GM12878 (cell line): ENCODE results near the gene NAP1L4. TPM values are rescaled to one million over a fixed set of nuclear protein-coding genes. Genes with fewer than 3 reads are reported as not detected.

ENCODE experiments used
- ATAC-seq: fragments of 200-7000 bp; cut with Tn5 transposase; 3 replicates; pipeline ENCODE4 v1.9.1; 2020; ENCODE audit warnings: mild to moderate bottlenecking, moderate library complexity
- BruUV-seq: library from RNA; stranded (reverse); fragments of 400-500 nt; replicated peaks from 2 replicates; lab custom pipeline; 2021; lab: Mats Ljungman, UMichigan
- CTCF ChIA-PET: fragments of 300-600 bp; sonication (Branson Sonifier 250); formaldehyde crosslinking; extraction: SDS; loops from one replicate; lab custom pipeline; 2021; ENCODE audit warnings: inconsistent platforms; lab: Yijun Ruan, JAX
- POLR2A ChIA-PET: fragments of 350-600 bp; formaldehyde crosslinking; extraction: SDS; loops from one replicate; lab custom pipeline; 2021; ENCODE audit warnings: inconsistent platforms; lab: Charles Lee
- RAD21 ChIA-PET: fragments of 300-600 bp; sonication (Branson Sonifier 250); formaldehyde crosslinking; loops from one replicate; lab custom pipeline; 2023; ENCODE audit warnings: antibody characterized with exemption; ENCODE audit not compliant: unreplicated experiment; lab: Charles Lee
- SMC1A ChIA-PET: fragments of 300-600 bp; sonication (Branson Sonifier 250); formaldehyde crosslinking; loops from one replicate; lab custom pipeline; 2023; ENCODE audit not compliant: unreplicated experiment, uncharacterized antibody; lab: Charles Lee
- DNase-seq: peaks from one replicate; pipeline ENCODE4 v3.0.0-alpha.2; 2011; ENCODE audit warnings: low read depth, low spot score
- FAIRE-seq: peaks from 3 replicates; lab custom pipeline; 2011; peaks lifted over from hg19 to GRCh38; lab: Jason Lieb, UNC
- H2AFZ ChIP-seq: 2 replicates; pipeline ENCODE4 v1.6.0; 2011; ENCODE audit warnings: low read depth, low read length, control low read depth; ENCODE audit not compliant: control insufficient read depth
- H3K27ac ChIP-seq: 2 replicates; pipeline ENCODE4 v1.5.1; 2011; ENCODE audit warnings: control low read depth; ENCODE audit not compliant: control insufficient read depth, insufficient read depth
- H3K27me3 ChIP-seq, 2 experiments: replicated peaks in 1 of 2; 2 replicates each; pipeline versions ENCODE4 v1.6.0 to v1.6.1; 2011; ENCODE audit warnings: low read length in 1 of 2; ENCODE audit not compliant: control insufficient read depth in 2 of 2, insufficient read depth in 2 of 2
- H3K36me3 ChIP-seq, 2 experiments: 2 replicates each; pipeline ENCODE4 v1.5.1; 2011; ENCODE audit warnings: low read length in 1 of 2; ENCODE audit not compliant: control insufficient read depth in 2 of 2, insufficient read depth in 2 of 2
- H3K4me1 ChIP-seq: 2 replicates; pipeline ENCODE4 v1.6.1; 2011; ENCODE audit warnings: mild to moderate bottlenecking, low read length, moderate library complexity, mixed read lengths; ENCODE audit not compliant: control insufficient read depth, insufficient read depth
- H3K4me2 ChIP-seq: 2 replicates; pipeline ENCODE4 v1.6.0; 2011; ENCODE audit warnings: control low read depth; ENCODE audit not compliant: control insufficient read depth, insufficient read depth
- H3K4me3 ChIP-seq: fragments of 200-600 bp; sonication (generic); 2 replicates; pipeline ENCODE4 v1.5.1; 2016
- H3K79me2 ChIP-seq: 2 replicates; pipeline ENCODE4 v1.6.0; 2011; ENCODE audit warnings: low read length; ENCODE audit not compliant: control insufficient read depth, insufficient read depth
- H3K9ac ChIP-seq: 2 replicates; pipeline ENCODE4 v1.8.0; 2011; ENCODE audit warnings: low read length, control low read depth, mixed read lengths; ENCODE audit not compliant: control insufficient read depth, insufficient read depth
- H3K9me3 ChIP-seq: replicated peaks from 3 replicates; pipeline ENCODE4 v1.5.1; 2011; ENCODE audit warnings: mild to moderate bottlenecking, low read length; ENCODE audit not compliant: control insufficient read depth, insufficient read depth
- H4K20me1 ChIP-seq: 2 replicates; pipeline ENCODE4 v1.6.0; 2011; ENCODE audit not compliant: control insufficient read depth, insufficient read depth
- BRCA1 ChIP-seq: IDR thresholded peaks from 2 replicates; pipeline ENCODE4 v1.6.1; 2011; ENCODE audit warnings: low read depth, low read length, improper control_type of control experiment
- CHD1 ChIP-seq: IDR thresholded peaks from 2 replicates; pipeline ENCODE4 v1.6.1; 2012; ENCODE audit warnings: low read depth, low read length, improper control_type of control experiment
- FOXK2 ChIP-seq: fragments of 450-650 bp; IDR thresholded peaks from 2 replicates; pipeline ENCODE4 v1.6.1; 2017; ENCODE audit warnings: mild to moderate bottlenecking, moderate library complexity
- IKZF1 ChIP-seq: fragments of 450-650 bp; conservative IDR thresholded peaks from 2 replicates; pipeline ENCODE4 v1.6.1; 2017; ENCODE audit warnings: antibody characterized with exemption, mild to moderate bottlenecking
- MAX ChIP-seq: IDR thresholded peaks from 2 replicates; pipeline ENCODE4 v1.6.1; 2012; ENCODE audit warnings: low read depth, low read length, improper control_type of control experiment
- MYB ChIP-seq: fragments of 150-350 bp; IDR thresholded peaks from 2 replicates; pipeline ENCODE4 v1.6.1; 2014; ENCODE audit warnings: mild to moderate bottlenecking, low read depth, low read length, borderline replicate concordance
- NFYB ChIP-seq: IDR thresholded peaks from 2 replicates; pipeline ENCODE4 v1.6.1; 2011; ENCODE audit warnings: low read depth, mild to moderate bottlenecking, low read length, improper control_type of control experiment, moderate library complexity; ENCODE audit not compliant: insufficient read depth
- NR2C2 ChIP-seq: IDR thresholded peaks from 2 replicates; pipeline ENCODE4 v1.6.1; 2011; ENCODE audit warnings: borderline replicate concordance, low read depth; ENCODE audit not compliant: control insufficient read depth, insufficient read length
- SKIL ChIP-seq: fragments of 450-650 bp; IDR thresholded peaks from 2 replicates; pipeline ENCODE4 v1.6.1; 2017; ENCODE audit warnings: mild to moderate bottlenecking, low read depth, inconsistent platforms; ENCODE audit not compliant: poor library complexity, severe bottlenecking
- SMAD1 ChIP-seq: fragments of 450-650 bp; IDR thresholded peaks from 2 replicates; pipeline ENCODE4 v1.6.1; 2018; ENCODE audit warnings: mild to moderate bottlenecking, low read depth; ENCODE audit not compliant: partially characterized antibody
- SP1 ChIP-seq: IDR thresholded peaks from one replicate; pipeline ENCODE4 v1.6.1; 2011; ENCODE audit warnings: low read depth, low read length
- TCF12 ChIP-seq: IDR thresholded peaks from 2 replicates; pipeline ENCODE4 v1.6.1; 2011; ENCODE audit warnings: low read depth, mild to moderate bottlenecking, low read length
- ZNF274 ChIP-seq: IDR thresholded peaks from one replicate; pipeline ENCODE4 v1.8.0; 2011; ENCODE audit not compliant: insufficient read length, insufficient read depth
- ZNF384 ChIP-seq: IDR thresholded peaks from 2 replicates; pipeline ENCODE4 v1.6.1; 2012; ENCODE audit warnings: low read depth, mild to moderate bottlenecking, low read length, improper control_type of control experiment, borderline replicate concordance
- WGBS: methylation state at CpG from one replicate; pipeline ENCODE4 v1.1.6; 2016; ENCODE audit warnings: low lambda C conversion rate; ENCODE audit not compliant: insufficient replicate concordance, insufficient coverage; ENCODE audit errors: missing lambda C conversion rate; 5-methylcytosine and 5-hydroxymethylcytosine counted together
- in situ Hi-C: fragments of 300-500 bp; cut with MboI; formaldehyde crosslinking; loops from 9 replicates; pipeline ENCODE4 v1.14.3; 2018; ENCODE audit warnings: mixed read lengths
- intact Hi-C: fragments of 100-400 bp; cut with micrococcal nuclease; formaldehyde crosslinking; loops from one replicate; pipeline ENCODE4 v1.14.2; 2022; ENCODE audit not compliant: unreplicated experiment
- polyA plus RNA-seq, 11 experiments: library from polyadenylated mRNA; depleted of rRNA in 4 of 11; unstranded in 6 of 11; stranded (reverse) in 5 of 11; fragments of >200 nt; fragmentation: Nextera tagmentation in 4 of 11; fragmentation: Illumina TruSeq in 1 of 11; extraction: Ambion mirVana in 4 of 11; extraction: Trizol in 1 of 11; gene quantifications; 1 replicate in 1 of 11; 2 replicates in 10 of 11; pipeline versions ENCODE4 v1.2.1 to v1.2.3, GENCODE V29; 2011 to 2016; ENCODE audit warnings: inconsistent platforms in 2 of 11, missing spikeins in 2 of 11, low read depth in 1 of 11
- total RNA-seq, 4 experiments: library from RNA; depleted of rRNA in 3 of 4; stranded (reverse); fragments of >200 nt in 3 of 4; fragmentation: Illumina TruSeq in 1 of 4; extraction: Trizol in 1 of 4; gene quantifications; 2 replicates each; pipeline versions ENCODE4 v1.2.1 to v1.2.3, GENCODE V29; 2013 to 2021

Gene NAP1L4
- total and polyA plus RNA-seq, 10 of the 15 experiments (the other 5 are each of a cell fraction or from before 2014, with no cell fraction given), result 24.8 to 198 (median 114) TPM

DNA sequence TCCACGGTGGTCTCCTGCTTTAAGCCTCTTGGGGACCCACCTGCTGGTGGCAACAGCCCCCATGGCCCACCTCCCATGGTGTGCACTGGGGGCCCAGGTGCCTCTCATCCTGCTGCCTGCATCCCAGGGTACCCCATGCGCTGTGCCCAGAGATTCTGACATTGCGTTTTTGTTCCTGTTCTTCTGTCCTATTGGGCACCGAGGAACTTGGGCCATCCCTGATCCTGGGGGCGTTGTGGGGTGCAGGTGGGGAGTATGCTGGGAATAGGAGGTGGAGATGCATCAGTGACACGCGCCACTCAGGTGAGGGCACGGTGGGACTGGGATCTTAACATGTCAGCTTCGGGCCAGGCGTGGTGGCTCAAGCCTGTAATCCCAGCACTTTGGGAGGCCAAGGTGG lies 12.4 kb upstream of the NAP1L4 start:
- DNase-seq (no peak), ATAC-seq (no peak), FAIRE-seq (no peak)
- no peak overlapping the region for H3K9ac ChIP-seq
- in situ Hi-C loops (no loop called here), intact Hi-C loops (no loop called here)
- no peaks in the 10 kb centered on the region for H3K9me3 ChIP-seq
- BruUV-seq, result no TSS peak
- no peaks in the 10 kb centered on the region for H3K4me1 ChIP-seq
- no peak overlapping the region for H2AFZ ChIP-seq
- no peak overlapping the region for H3K27ac ChIP-seq
- SMC1A ChIA-PET, result no interaction called here
- no peak overlapping the region for H3K4me3 ChIP-seq
- H3K36me3 ChIP-seq, result peaks cover 8 to 31% of the 10 kb centered on the region in 2 experiments; a peak in 3 of 4 replicates
- H3K79me2 ChIP-seq, result no peaks in the 10 kb centered on the region
- 97% methylated on average over 10 of the region's 10 CpGs for WGBS
- H3K27me3 ChIP-seq, result no peaks in the 10 kb centered on the region
- TF ChIP-seq SMAD1 (no peak), IKZF1 (no peak), FOXK2 (no peak), SKIL (no peak), MYB (no peak), NR2C2 (no peak), CHD1 (no peak), NFYB (no peak), ZNF274 (no peak), SP1 (no peak), BRCA1 (no peak), ZNF384 (no peak), MAX (no peak), TCF12 (no peak)
- POLR2A ChIA-PET, result no interaction called here
- CTCF ChIA-PET, result no interaction called here
- H3K4me2 ChIP-seq, result no peak overlapping the region
- H4K20me1 ChIP-seq, result no peaks in the 10 kb centered on the region
- RAD21 ChIA-PET, result interaction anchor here (1.1 kb wide), 1 partner anchor 17 kb away, joined by 3 read pairs; no protein-coding TSS in a partner anchor
